ENCODE measurements around the gene CETN1. TPM values are rescaled to one million over a fixed set of nuclear protein-coding genes. Genes with fewer than 3 reads are reported as not detected.

CETN1 gene
- polyA plus RNA-seq, 3 donors = not detected

DNA sequence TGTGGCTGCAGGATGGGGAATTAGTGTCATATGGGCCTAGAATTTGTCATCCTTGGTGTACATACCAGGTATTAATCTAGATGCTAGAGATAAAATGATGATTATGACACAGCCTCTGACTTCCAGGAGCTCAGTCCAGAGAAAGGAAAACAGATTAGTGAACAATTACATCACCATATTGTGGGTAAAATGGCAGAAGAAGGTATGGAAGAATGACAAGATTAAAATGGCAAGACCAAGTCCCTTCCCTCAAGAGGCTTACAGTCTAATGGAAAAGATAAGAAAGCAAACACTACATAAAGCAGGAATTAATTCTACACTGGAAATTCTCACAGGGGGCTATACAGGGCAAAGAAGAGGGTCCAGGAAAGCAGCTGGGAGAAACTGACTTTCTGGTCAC, 51.4 kb downstream of the CETN1 start:
- H3K9ac ChIP-seq (ENCODE audit: insufficient read depth, low read length, poor library complexity, severe bottlenecking) = no peak overlapping the region
- Mint-ChIP-seq H3K4me1 (no peaks in the 10 kb centered on the region), H3K4me3 (no peak overlapping the region), H3K9me3 (peaks cover 0 to 4% (median 0%) of the 10 kb centered on the region in 7 donors), H3K36me3 (no peaks in the 10 kb centered on the region), H3K27ac (no peak overlapping the region), H3K27me3 (ENCODE audit: low read depth in 3 of 3) (peaks cover 1 to 11% (median 5%) of the 10 kb centered on the region in 3 donors)
- intact Hi-C loops (cut with micrococcal nuclease) = no loop called here
- H3K36me3 ChIP-seq (replicated peaks in 1 of 2; ENCODE audit: control insufficient read depth in 1 of 2, insufficient read depth in 2 of 2, low read length in 2 of 2) = no peaks in the 10 kb centered on the region
- no peak overlapping the region for H3K27ac ChIP-seq (ENCODE audit: low read depth in 1 of 2, low read length in 2 of 2)
- no peak overlapping the region for H3K4me2 ChIP-seq (replicated peaks; ENCODE audit: extremely low read depth, low read length, poor library complexity, severe bottlenecking)
- H3K9me3 ChIP-seq (replicated peaks in 1 of 2; ENCODE audit: control insufficient read depth in 1 of 2, insufficient read depth in 1 of 2, low read length in 2 of 2) = no peaks in the 10 kb centered on the region
- no peak overlapping the region for H2AFZ ChIP-seq (ENCODE audit: insufficient read depth, low read depth, low read length, poor library complexity, severe bottlenecking)
- no peaks in the 10 kb centered on the region for H3K4me1 ChIP-seq (ENCODE audit: control insufficient read depth in 1 of 2, insufficient read depth in 2 of 2, low read length in 2 of 2)
- DNase-seq = no peak
- H3K4me3 ChIP-seq (replicated peaks in 1 of 3; ENCODE audit: low read depth in 2 of 3, low read length in 3 of 3) = no peak overlapping the region
- TF ChIP-seq, protein P1, sequence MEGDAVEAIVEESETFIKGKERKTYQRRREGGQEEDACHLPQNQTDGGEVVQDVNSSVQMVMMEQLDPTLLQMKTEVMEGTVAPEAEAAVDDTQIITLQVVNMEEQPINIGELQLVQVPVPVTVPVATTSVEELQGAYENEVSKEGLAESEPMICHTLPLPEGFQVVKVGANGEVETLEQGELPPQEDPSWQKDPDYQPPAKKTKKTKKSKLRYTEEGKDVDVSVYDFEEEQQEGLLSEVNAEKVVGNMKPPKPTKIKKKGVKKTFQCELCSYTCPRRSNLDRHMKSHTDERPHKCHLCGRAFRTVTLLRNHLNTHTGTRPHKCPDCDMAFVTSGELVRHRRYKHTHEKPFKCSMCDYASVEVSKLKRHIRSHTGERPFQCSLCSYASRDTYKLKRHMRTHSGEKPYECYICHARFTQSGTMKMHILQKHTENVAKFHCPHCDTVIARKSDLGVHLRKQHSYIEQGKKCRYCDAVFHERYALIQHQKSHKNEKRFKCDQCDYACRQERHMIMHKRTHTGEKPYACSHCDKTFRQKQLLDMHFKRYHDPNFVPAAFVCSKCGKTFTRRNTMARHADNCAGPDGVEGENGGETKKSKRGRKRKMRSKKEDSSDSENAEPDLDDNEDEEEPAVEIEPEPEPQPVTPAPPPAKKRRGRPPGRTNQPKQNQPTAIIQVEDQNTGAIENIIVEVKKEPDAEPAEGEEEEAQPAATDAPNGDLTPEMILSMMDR (IDR thresholded peaks at IDR 0.05) = no peak
- H3K79me2 ChIP-seq (ENCODE audit: insufficient read depth, low read length) = no peaks in the 10 kb centered on the region
- no peaks in the 10 kb centered on the region for H3K27me3 ChIP-seq (ENCODE audit: control insufficient read depth in 2 of 2, insufficient read depth in 2 of 2, low read length in 2 of 2)
- no peaks in the 10 kb centered on the region for H4K20me1 ChIP-seq (ENCODE audit: insufficient read depth, low read length)

Other genes starting within 250 kb of the CETN1 start
- gene COLEC12, start 79.7 kb upstream of the CETN1 start, polyA plus RNA-seq = under 1 TPM; 0.21 to 0.47 (median 0.35) TPM
- gene CLUL1, start 16.6 kb downstream of the CETN1 start, polyA plus RNA-seq = not detected
- gene TYMS, start 77.3 kb downstream of the CETN1 start, polyA plus RNA-seq = not detected
- 10 to 100 TPM in 1 of 3 donors, 1 to 10 TPM in 2; 2.2 to 11.6 (median 2.3) TPM for gene ENOSF1, start 132.2 kb downstream of the CETN1 start, polyA plus RNA-seq
- not detected for gene YES1, start 231.9 kb downstream of the CETN1 start, polyA plus RNA-seq